HG03039 (cell line): Measurements from ENCODE around the gene DLG3.
"Not testable (repeated sequence)": the region's sequence is repeated elsewhere in the genome, so short reads cannot be mapped to it uniquely, and the experiment has no call there.

Experiments used
- ATAC-seq: cut with Tn5 transposase; IDR thresholded peaks from one replicate; pipeline ENCODE4 v1.9.1; 2021; ENCODE audit warnings: mild to moderate bottlenecking, moderate library complexity; ENCODE audit not compliant: unreplicated experiment

Gene DLG3

GRCh38 chrX:70509078-70509477 is 64.4 kb downstream of the DLG3 start:
- no peak for ATAC-seq

GRCh38 chrX:70515270-70515669 is 70.6 kb downstream of the DLG3 start:
- ATAC-seq: not testable (repeated sequence)

- not testable (repeated sequence) for ATAC-seq
These were observed 71.1 kb downstream of the DLG3 start for GRCh38 chrX:70515692-70516091.

GRCh38 chrX:70525733-70526132 is 81.1 kb downstream of the DLG3 start:
- ATAC-seq: no peak

GRCh38 chrX:70527053-70527452 is 82.4 kb downstream of the DLG3 start:
- ATAC-seq: no peak

GRCh38 chrX:70527610-70528345 is 83.1 kb downstream of the DLG3 start:
- no peak for ATAC-seq

GRCh38 chrX:70535198-70535597 is 90.6 kb downstream of the DLG3 start:
- ATAC-seq: no peak

GRCh38 chrX:70549429-70549828 is 104.8 kb downstream of the DLG3 start:
- ATAC-seq: no peak

GRCh38 chrX:70552130-70552704 is 107.6 kb downstream of the DLG3 start:
- ATAC-seq: no peak

GRCh38 chrX:70553516-70553915 is 108.9 kb downstream of the DLG3 start:
- ATAC-seq: no peak

- no peak for ATAC-seq
These were observed 109.4 kb downstream of the DLG3 start for GRCh38 chrX:70554081-70554480.

GRCh38 chrX:70554523-70554922 is 109.9 kb downstream of the DLG3 start:
- ATAC-seq: no peak

GRCh38 chrX:70554948-70555347 is 110.3 kb downstream of the DLG3 start:
- ATAC-seq: no peak
